Activated T-cell treated with anti-CD3 and anti-CD28 coated beads for 24 hours (primary cell): ENCODE data around the gene SGCG.

ENCODE experiments used
- DNase-seq: peaks from one replicate; pipeline ENCODE4 v3.0.0-alpha.2; 2020; ENCODE audit warnings: low read depth

The SGCG gene

DNA sequence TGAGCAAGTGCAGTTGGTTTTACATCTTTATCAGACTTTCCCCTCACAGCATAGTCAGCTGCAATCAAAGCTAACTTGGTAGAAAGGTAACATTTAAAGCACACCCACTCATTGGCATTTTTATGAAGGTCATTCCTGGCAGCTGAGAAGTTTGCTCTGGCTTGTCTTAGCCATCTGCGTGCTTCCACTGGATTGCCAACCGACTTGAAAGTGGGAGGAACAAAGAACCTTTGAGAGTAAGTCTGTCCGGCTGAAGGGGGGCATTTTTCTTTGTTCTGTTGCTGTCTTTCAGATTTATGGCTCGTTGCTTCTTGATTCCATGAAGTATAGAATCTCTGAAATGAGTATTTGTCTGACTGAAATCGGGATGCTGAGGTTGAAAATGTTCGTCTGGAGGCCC is 149.6 kb downstream of the SGCG start:
- no peak for DNase-seq

DNA sequence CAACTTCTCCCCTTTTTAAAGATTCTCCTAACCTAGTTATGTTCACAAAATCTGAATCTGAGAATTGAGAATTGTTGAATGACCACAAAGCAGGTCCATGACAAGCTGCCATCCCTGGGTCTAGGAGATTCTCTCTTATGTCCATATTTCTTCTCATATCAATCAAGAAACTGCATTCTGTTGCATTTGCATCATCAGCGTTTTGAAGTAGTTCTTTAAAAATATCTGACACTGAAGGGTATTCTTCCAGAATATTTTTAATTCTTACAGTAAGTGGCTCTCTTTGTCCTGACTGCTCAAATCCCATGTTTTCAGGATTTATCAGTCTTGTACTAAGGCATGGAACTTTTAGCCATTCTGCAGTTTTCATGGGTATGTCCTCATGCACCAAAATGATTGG is 158.4 kb downstream of the SGCG start:
- DNase-seq = no peak

DNA sequence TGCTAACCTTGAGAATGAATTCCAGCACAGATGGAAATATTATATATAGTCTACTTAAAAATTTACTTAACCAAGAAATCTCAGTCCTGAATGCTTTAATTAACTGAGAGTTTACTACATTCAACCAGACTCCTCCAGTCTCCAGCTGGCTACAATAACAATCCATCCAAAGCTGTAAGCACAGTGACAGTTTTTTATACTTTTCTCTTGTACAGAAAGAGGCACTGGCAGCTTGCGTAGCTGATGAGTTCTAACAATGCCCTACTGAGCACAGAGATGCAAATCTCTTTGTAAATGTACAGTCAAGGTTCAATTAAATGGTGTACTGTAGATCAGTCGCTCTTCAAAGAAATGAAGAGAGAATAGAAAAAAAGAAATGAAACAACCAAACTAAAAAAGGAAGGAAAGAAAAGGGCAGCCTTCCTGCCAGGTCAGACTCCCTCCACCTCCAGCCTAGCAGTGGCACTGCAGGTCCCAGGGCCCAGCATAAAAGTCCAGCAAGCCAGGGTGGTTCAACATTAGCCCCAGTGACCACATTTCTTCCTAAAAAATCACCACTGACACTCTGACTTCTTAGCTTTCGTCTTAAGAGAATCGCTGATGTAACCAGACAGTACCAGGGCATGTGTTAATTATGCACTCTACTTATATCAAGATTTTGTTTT is 164.3 kb downstream of the SGCG start:
- DNase-seq = no peak

DNA sequence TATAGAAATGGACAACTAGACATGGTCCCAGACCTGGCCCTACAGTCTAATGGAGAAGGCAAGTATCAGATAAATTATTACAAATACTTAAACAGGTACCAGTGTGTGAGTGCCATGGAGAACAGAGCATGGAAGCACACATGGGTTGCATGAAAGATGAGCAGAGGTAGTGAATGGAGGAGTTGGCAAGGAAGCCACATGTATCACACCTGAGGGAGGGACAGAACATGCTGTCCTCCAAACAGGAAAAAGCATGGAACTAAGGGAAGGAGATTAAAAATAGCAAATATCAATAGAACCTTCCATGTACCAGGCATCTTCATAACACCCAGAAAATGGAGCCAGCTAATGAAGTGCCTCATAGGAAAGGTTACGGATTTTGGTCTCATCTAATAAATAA is 166.8 kb downstream of the SGCG start:
- no peak for DNase-seq

DNA sequence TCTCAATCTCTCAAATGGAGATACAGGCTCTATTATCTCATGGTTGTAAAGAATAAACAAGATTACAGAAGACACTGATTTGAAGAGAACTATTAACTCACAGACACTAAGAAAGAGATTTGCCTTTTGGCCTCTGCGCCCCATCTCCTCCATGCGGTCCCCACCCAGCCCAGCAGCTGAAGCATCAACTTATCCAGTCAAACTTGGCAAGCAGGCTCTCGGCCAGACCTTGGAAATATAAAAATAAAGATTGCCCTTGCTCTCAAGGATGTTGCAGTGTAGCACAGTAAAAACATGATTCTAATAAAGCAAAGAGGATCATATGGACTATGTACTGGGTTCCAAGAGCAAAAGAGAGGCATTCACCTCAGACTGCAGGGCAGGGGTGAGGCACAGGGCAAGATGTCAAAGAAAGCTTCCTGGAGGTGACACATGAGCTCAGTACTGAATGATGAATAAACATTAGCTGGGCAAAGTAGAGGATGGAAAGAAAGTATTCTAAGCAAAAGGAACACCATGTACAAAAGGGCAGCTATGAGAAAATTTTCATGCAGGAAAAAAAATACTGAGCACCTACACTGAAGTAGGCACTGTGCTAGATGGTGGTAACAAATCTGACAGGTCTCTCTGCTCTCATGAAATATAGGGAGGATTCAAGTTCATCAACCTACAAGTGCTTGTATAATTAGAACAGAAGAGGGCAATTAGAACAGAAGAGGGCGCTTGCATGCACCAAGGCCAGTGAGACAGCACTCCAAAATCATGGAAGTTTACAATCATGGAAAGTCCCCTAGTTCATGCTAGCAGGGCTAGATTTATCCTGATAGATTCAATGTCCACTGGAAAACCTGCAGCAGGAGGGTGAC is 167.7 kb downstream of the SGCG start:
- DNase-seq = no peak

GRCh38 chr13:23349161-23349897 is 168.6 kb downstream of the SGCG start:
- DNase-seq = no peak

GRCh38 chr13:23350009-23350408 is 169.2 kb downstream of the SGCG start:
- no peak for DNase-seq

- DNase-seq = no peak
These were observed 171.4 kb downstream of the SGCG start for GRCh38 chr13:23352161-23352560.

DNA sequence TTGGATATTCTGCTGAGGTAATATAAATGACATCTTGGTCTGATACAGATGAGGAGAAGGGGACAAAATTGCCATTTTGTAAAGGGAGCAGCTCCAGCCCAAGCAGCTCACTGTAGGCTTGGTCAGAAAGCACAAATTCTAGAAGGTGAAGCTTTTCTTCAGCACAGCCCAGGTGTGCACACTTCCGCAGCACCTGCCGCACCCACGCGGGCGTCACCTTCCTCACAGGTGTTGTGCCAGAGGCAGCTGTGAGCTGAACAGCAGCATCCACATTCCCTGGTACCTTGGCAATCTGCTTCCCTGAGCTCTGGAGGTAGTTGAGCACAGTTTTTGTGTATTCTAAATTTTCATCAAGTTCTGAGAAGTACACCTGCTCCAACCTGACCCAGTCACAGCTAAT is 173.7 kb downstream of the SGCG start:
- DNase-seq = no peak

DNA sequence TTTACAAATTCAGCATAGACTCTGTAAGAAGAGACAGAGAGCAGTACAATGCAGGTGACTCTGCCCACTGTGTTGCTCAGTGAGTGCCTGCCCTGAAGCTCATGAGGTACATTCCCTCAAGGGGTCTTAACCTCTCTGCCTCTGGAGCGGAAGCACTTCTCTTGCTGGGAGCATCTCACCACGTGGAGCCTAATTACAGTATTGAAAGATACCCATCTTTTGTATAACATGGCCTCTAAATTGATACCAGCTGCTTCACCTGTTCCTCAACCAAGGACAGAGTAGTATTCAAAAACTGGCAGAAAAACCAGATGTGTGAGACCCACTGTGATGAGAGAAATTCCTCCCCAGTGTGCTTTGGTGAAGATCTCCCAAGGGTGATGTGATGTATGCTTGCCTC is 175.6 kb downstream of the SGCG start:
- DNase-seq = no peak

DNA sequence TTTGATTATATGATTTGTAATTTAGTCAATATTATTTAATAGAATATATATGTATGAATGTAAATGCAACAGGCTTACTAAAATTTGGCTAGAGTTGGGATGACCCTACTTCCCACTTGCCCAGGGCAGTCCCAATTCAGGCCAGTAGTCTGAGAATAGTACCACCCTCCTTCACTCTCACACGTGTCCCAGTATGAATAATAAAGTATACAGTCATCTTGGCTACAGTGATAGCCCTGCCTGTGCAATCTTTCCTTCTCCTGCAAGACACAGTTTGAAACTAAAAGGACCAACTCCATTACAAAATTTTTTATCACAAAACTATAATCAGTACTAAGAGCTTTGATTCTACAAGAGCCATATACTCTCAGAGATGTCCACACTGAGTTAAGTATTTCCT is 176.6 kb downstream of the SGCG start:
- DNase-seq = no peak

GRCh38 chr13:23359882-23360281 is 179.1 kb downstream of the SGCG start:
- no peak for DNase-seq

DNA sequence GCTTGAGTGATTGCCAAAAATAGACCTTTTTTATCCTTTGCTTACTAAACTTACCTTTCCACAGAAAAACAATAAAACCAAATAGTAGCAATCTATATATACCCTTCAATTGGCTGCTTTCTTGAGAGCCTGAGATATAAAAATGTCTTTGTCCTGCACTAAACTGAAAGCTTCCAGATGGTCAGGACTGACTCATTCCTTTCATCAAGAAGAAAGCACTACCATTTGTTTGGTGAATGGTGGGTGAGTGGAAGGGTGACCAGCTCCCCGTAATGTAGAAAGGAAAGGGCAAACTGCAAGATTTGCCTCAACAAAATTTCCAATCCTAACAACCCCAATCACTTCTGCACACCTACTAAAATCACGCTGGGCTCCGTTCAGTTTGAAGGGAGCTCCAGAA is 184.9 kb downstream of the SGCG start:
- DNase-seq = no peak

GRCh38 chr13:23367907-23368306 is 187.1 kb downstream of the SGCG start:
- DNase-seq = no peak

GRCh38 chr13:23372264-23372906 is 191.6 kb downstream of the SGCG start:
- no peak for DNase-seq
